Astrocyte (in vitro differentiated cells and primary cell): ENCODE data around the gene KIF1B. TPM values are rescaled to one million over a fixed set of nuclear protein-coding genes. Genes with fewer than 3 reads are reported as not detected.

Experiments
- DNase-seq: peaks from one replicate; pipeline ENCODE4 v3.0.0-alpha.2; 2010; ENCODE audit warnings: low read depth
- FAIRE-seq: peaks from 2 replicates; lab custom pipeline; 2011; peaks lifted over from hg19 to GRCh38; lab: Jason Lieb, UNC
- H2AFZ ChIP-seq: 2 replicates; pipeline ENCODE4 v1.6.0; 2012; ENCODE audit warnings: low read depth, low read length, inconsistent platforms
- H3K27ac ChIP-seq: 2 replicates; pipeline ENCODE4 v1.5.1; 2011; ENCODE audit warnings: low read depth, low read length, inconsistent platforms
- H3K27me3 ChIP-seq: 2 replicates; pipeline ENCODE4 v1.6.0; 2011; ENCODE audit warnings: low read length, inconsistent platforms; ENCODE audit not compliant: insufficient read depth
- H3K36me3 ChIP-seq: 2 replicates; pipeline ENCODE4 v1.5.1; 2011; ENCODE audit warnings: low read length, inconsistent platforms; ENCODE audit not compliant: insufficient read depth
- H3K4me1 ChIP-seq: 2 replicates; pipeline ENCODE4 v1.5.1; 2011; ENCODE audit warnings: low read length, inconsistent platforms; ENCODE audit not compliant: insufficient read depth
- H3K4me2 ChIP-seq: 2 replicates; pipeline ENCODE4 v1.6.0; 2012; ENCODE audit warnings: low read length, inconsistent platforms
- H3K4me3 ChIP-seq: 2 replicates; pipeline ENCODE4 v1.5.1; 2011; ENCODE audit warnings: low read depth, mild to moderate bottlenecking, low read length, inconsistent platforms; ENCODE audit not compliant: insufficient read depth
- H3K79me2 ChIP-seq: 2 replicates; pipeline ENCODE4 v1.6.0; 2012; ENCODE audit warnings: mild to moderate bottlenecking, low read length, inconsistent platforms; ENCODE audit not compliant: insufficient read depth
- H3K9ac ChIP-seq: 2 replicates; pipeline ENCODE4 v1.6.0; 2012; ENCODE audit warnings: mild to moderate bottlenecking, low read length, inconsistent platforms
- H3K9me3 ChIP-seq: 2 replicates; pipeline ENCODE4 v1.5.1; 2012; ENCODE audit warnings: low read depth, mild to moderate bottlenecking, low read length, inconsistent platforms; ENCODE audit not compliant: insufficient read depth
- H4K20me1 ChIP-seq: 2 replicates; pipeline ENCODE4 v1.6.0; 2012; ENCODE audit warnings: low read length, inconsistent platforms; ENCODE audit not compliant: insufficient read depth
- H3K27ac Mint-ChIP-seq: one replicate; pipeline ENCODE4 v1.8.0; 2021; ENCODE audit warnings: mild to moderate bottlenecking, mixed read lengths; ENCODE audit not compliant: unreplicated experiment
- H3K27me3 Mint-ChIP-seq: one replicate; pipeline ENCODE4 v1.8.0; 2021; ENCODE audit warnings: low read depth, mixed read lengths; ENCODE audit not compliant: unreplicated experiment
- H3K36me3 Mint-ChIP-seq: one replicate; pipeline ENCODE4 v1.8.0; 2021; ENCODE audit warnings: low read depth, mixed read lengths; ENCODE audit not compliant: unreplicated experiment
- H3K4me1 Mint-ChIP-seq: one replicate; pipeline ENCODE4 v1.8.0; 2021; ENCODE audit warnings: low read depth, mixed read lengths; ENCODE audit not compliant: unreplicated experiment
- H3K4me3 Mint-ChIP-seq: one replicate; pipeline ENCODE4 v1.8.0; 2021; ENCODE audit warnings: mild to moderate bottlenecking, moderate library complexity, mixed read lengths; ENCODE audit not compliant: unreplicated experiment
- H3K9me3 Mint-ChIP-seq: one replicate; pipeline ENCODE4 v1.8.0; 2021; ENCODE audit warnings: mild to moderate bottlenecking, mixed read lengths; ENCODE audit not compliant: unreplicated experiment
- CTCF ChIP-seq: IDR thresholded peaks from 2 replicates; pipeline ENCODE4 v1.5.1; 2011; ENCODE audit warnings: low read depth, mild to moderate bottlenecking, inconsistent platforms, low read length, moderate library complexity; ENCODE audit not compliant: insufficient read depth
- EZH2 ChIP-seq: IDR thresholded peaks from 2 replicates; pipeline ENCODE4 v1.6.1; 2012; ENCODE audit warnings: mild to moderate bottlenecking, low read length, inconsistent platforms; ENCODE audit not compliant: insufficient read depth
- total RNA-seq: library from RNA; stranded (reverse); gene quantifications from 2 replicates; pipeline ENCODE4 v1.2.1, GENCODE V29; 2021

KIF1B gene
- total RNA-seq, 1 donor from 2014 or later = 75.9 TPM

GRCh38 chr1:10325521-10325920, 115.2 kb downstream of the KIF1B start:
- no peaks in the 10 kb centered on the region for H3K27me3 Mint-ChIP-seq
- no peak overlapping the region for H3K4me3 Mint-ChIP-seq
- no peaks in the 10 kb centered on the region for H3K27me3 ChIP-seq
- FAIRE-seq (no peak), DNase-seq (no peak)
- H3K9me3 ChIP-seq = no peaks in the 10 kb centered on the region
- no peak overlapping the region for H3K27ac Mint-ChIP-seq
- H3K4me1 ChIP-seq = no peaks in the 10 kb centered on the region
- no peak overlapping the region for H2AFZ ChIP-seq
- H3K9ac ChIP-seq = no peak overlapping the region
- no peaks in the 10 kb centered on the region for H3K79me2 ChIP-seq
- H3K4me3 ChIP-seq = no peak overlapping the region
- no peak overlapping the region for H3K4me2 ChIP-seq
- TF ChIP-seq EZH2 (no peak), CTCF (no peak)
- H3K27ac ChIP-seq = no peak overlapping the region
- H4K20me1 ChIP-seq = no peaks in the 10 kb centered on the region
- H3K9me3 Mint-ChIP-seq = no peaks in the 10 kb centered on the region
- H3K36me3 Mint-ChIP-seq = peaks cover 10% of the 10 kb centered on the region
- H3K4me1 Mint-ChIP-seq = no peaks in the 10 kb centered on the region
- peaks cover 17% of the 10 kb centered on the region for H3K36me3 ChIP-seq

- H3K9me3 ChIP-seq = no peaks in the 10 kb centered on the region
- Mint-ChIP-seq H3K27ac (no peak overlapping the region), H3K9me3 (no peaks in the 10 kb centered on the region), H3K4me1 (no peaks in the 10 kb centered on the region), H3K4me3 (no peak overlapping the region), H3K27me3 (no peaks in the 10 kb centered on the region), H3K36me3 (peaks cover 10% of the 10 kb centered on the region)
- H3K4me1 ChIP-seq = no peaks in the 10 kb centered on the region
- peaks cover 17% of the 10 kb centered on the region for H3K36me3 ChIP-seq
- no peak overlapping the region for H3K4me3 ChIP-seq
- H3K4me2 ChIP-seq = no peak overlapping the region
- no peak overlapping the region for H3K27ac ChIP-seq
- no peak for TF ChIP-seq EZH2
- no peak for TF ChIP-seq CTCF
- DNase-seq = no peak
- no peaks in the 10 kb centered on the region for H3K27me3 ChIP-seq
- H3K9ac ChIP-seq = no peak overlapping the region
- H3K79me2 ChIP-seq = no peaks in the 10 kb centered on the region
- H2AFZ ChIP-seq = no peak overlapping the region
- no peak for FAIRE-seq
- H4K20me1 ChIP-seq = no peaks in the 10 kb centered on the region
Observed at GRCh38 chr1:10326251-10326650, 115.9 kb downstream of the KIF1B start.

- no peaks in the 10 kb centered on the region for H3K27me3 ChIP-seq
- no peaks in the 10 kb centered on the region for H4K20me1 ChIP-seq
- H3K79me2 ChIP-seq = no peaks in the 10 kb centered on the region
- no peaks in the 10 kb centered on the region for H3K9me3 Mint-ChIP-seq
- H3K4me3 Mint-ChIP-seq = no peak overlapping the region
- DNase-seq = no peak
- H3K9ac ChIP-seq = no peak overlapping the region
- H3K9me3 ChIP-seq = no peaks in the 10 kb centered on the region
- H3K4me1 Mint-ChIP-seq = no peaks in the 10 kb centered on the region
- H3K36me3 Mint-ChIP-seq = peaks cover 10% of the 10 kb centered on the region
- H3K4me1 ChIP-seq = no peaks in the 10 kb centered on the region
- peaks cover 17% of the 10 kb centered on the region for H3K36me3 ChIP-seq
- no peak overlapping the region for H3K4me2 ChIP-seq
- H3K27ac ChIP-seq = no peak overlapping the region
- no peak overlapping the region for H3K27ac Mint-ChIP-seq
- no peak for FAIRE-seq
- H2AFZ ChIP-seq = no peak overlapping the region
- no peak for TF ChIP-seq EZH2
- no peak for TF ChIP-seq CTCF
- no peaks in the 10 kb centered on the region for H3K27me3 Mint-ChIP-seq
- no peak overlapping the region for H3K4me3 ChIP-seq
Observed at GRCh38 chr1:10328180-10328963, 118.0 kb downstream of the KIF1B start.
